ENCODE data around the gene C20orf173.
A peak's percentile ranks its signal among the peaks of the same experiment; 100 is the strongest.
"Not testable (repeated sequence)": the region's sequence is repeated elsewhere in the genome, so short reads cannot be mapped to it uniquely, and the experiment has no call there.

C20orf173 gene

DNA sequence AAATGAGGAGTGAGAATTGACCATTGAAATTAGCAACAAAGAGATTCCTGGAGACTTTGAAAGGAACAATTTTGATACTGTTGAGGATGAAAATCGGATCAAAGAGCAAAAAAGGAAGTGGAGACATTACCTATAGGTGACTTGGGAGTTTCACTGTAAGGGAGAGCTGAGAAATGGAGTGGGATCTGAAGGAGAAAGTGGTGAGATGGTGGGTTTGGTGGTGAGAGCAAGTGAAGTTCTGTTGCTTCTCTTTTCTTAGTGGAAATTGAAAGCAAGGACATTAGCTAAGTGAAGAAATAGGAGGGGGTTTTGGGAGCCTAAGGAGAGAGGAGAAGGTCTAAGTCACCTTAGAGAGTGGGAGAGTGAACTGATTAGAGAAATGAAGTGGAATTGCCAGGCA is 16.7 kb upstream of the C20orf173 start:
- DNase-seq (ENCODE audit: low spot score), result no peak

DNA sequence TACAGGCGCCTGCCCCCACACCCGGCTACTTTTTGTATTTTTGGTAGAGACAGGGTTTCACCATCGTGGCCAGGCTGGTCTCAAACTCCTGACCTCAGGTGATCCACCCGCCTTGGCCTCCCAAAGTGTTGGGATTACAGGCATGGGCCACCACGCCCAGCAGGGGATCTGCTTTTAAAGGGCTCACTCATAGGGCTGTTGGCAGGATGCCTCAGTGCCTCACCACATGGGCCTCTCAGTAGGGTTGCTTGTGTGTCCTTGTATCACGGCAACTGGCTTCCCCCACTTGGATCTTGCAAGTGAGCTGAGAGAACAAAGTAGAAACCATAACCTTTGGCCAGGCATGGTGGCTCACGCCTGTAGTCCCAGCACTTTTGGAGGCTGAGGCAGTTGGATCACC is 15.5 kb upstream of the C20orf173 start:
- not testable (repeated sequence) for DNase-seq (ENCODE audit: low spot score)

DNA sequence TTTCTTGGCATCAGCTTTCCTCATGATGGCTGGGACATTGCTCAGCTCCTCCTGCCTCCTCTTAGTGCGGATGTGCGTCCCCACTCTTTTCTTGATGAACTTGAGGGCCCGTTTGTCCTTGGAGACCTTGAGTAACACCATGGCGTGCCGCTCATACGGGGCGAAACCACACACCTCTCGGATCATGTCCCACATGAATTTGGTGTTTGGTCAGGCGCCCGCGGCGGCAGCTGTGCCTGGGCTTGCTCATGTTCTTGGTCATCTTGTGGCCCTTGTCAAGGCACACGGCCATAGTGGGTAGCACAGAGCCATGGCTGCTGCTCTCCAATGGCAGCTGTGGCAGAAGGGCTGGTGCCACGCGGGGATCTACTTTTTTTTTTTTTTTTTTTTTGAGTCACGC is 15.0 kb upstream of the C20orf173 start:
- no peak for DNase-seq (ENCODE audit: low spot score)

DNA sequence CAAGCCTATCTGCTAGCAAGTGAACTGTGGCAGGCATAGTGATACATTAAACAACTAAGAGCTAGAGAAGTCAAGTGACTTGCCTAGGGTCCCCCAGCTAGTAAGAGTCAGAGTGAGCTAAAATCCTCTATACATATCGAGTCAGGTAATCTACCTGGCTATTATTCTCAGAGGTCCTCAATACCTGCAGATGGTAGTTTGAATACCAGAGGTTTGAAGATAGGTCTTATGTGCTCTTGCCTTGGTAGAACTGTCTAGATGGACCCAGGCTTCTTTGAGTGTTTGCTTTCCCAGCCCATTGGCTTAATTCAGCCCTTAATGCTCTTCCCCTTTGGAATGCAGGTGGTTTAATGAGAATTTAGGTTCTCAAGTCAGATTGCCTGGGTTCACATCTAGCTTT is 13.5 kb upstream of the C20orf173 start:
- no peak for DNase-seq (ENCODE audit: low spot score)

DNA sequence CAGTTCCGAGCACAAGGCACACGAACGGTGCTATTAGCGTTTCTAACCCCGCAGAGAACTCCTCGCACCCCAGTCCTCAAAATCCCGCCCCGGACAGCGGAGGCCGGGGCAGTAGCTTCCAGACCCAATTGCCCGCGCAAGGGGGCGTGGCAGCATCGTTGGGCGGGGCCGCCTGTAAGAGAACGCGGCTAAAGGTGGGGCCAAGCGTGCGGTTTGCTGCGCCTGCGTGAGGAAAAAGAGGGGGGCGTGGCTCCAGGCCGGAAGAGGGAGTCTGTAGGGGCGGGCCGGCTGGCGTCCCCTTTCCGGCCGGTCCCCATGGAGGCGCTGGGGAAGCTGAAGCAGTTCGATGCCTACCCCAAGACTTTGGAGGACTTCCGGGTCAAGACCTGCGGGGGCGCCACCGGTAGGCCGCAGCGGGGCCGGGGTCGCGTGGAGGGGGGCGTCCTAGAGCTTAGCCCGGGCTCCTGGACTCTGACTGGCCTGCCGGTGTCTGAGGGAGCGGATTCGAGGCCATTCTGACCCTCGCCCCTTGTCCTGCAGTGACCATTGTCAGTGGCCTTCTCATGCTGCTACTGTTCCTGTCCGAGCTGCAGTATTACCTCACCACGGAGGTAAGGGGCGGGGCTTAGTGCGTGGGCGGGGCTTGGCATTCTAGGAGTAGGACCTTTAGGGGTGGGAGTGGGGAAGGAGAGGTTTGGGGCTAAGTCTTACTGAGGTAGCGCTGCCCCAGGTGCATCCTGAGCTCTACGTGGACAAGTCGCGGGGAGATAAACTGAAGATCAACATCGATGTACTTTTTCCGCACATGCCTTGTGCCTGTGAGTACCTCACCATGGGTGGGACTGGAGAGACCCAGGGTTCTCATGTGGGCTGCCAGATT is 12.6 kb upstream of the C20orf173 start, which contains the start of gene ERGIC3:
ERGIC3 (plus strand) TSS at position 296 of the 880 bp plus-strand sequence; CDS start at position 316, 20 bp downstream.
- peak; percentile 97 for DNase-seq (ENCODE audit: low spot score)

DNA sequence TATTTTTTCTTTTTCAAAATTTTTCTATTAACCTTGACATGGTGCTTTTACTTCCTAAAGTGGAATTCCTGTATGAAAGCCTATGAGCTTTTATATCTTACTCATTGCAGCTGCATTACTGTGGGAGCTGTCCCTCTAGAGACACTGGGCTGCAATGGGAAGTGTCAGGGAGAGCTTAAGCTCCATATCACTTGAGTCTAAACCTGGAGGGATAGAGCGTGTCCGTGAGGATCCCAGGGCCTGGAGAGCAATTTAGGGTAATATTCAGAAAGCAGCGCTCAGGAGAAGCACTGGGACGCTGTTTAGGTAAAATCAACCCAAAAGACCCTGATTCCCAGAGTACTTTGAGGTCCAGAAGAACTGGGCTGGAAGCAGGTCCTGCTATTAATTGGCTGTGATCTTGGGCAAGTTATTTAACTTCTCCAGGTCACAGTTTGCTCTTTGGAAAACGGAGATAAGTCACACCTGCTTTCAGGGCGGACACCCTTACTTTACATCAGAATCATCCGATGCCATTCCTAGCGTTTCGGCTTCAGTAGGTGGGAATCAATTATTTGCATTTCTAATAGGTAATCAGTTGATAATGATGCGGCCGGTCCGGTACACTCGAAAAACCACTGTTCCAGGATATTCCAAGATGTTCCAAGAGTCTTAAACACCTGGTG is 11.8 kb upstream of the C20orf173 start:
- DNase-seq (ENCODE audit: low spot score), result no peak

DNA sequence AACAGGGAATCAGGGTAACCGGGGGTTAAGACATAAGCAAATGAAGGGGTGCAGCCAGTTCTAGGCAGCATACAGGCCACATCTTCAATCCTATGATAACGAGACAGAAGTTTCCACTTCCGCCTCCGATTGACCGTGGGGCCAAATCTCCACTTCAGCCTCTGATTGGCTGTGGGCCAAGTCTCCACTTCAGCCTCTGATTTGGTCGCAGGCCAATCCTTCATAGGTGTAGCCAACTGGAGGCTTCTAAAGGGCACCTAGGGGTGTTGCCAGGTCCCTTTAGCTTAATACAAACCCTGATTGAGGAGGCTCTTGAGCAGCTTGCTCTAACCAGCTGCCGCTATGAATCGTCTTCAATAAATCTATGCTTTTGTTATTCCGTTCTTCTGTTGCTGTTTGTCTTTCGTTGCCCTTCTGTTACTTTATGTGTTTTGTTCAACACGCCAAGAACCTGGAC is 10.3 kb upstream of the C20orf173 start:
- DNase-seq (ENCODE audit: low spot score), result no peak

DNA sequence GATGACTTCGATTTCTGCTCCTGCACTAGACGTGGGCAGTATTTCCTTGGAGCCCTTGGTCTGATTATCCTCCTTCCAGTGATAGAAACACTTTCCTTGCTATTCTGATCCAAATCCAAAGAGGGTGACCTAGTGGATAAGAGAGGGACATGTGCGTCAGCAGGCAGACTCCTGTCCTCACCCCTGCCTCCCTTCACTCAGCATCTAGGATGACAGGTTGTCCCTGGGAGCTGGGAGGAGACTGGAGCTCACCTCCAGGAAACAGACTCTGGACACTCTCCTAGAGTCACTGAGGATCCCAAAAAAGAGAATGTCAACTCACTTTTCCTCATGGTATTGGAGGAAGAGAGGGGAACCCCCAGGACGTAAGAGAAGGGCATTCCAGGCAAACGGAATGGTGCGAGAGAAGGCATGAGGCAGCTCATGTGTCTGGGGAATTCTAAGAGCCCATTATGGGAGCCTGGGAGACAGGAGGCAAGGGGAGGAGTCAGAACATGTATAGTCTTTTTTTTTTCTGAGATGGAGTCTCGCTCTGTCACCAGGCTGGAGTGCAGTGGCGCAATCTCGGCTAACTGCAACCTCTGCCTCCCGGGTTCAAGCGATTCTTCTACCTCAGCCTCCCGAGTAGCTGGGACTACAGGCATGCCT is 2.2 kb downstream of the C20orf173 start:
- no peak for DNase-seq (ENCODE audit: low spot score)

DNA sequence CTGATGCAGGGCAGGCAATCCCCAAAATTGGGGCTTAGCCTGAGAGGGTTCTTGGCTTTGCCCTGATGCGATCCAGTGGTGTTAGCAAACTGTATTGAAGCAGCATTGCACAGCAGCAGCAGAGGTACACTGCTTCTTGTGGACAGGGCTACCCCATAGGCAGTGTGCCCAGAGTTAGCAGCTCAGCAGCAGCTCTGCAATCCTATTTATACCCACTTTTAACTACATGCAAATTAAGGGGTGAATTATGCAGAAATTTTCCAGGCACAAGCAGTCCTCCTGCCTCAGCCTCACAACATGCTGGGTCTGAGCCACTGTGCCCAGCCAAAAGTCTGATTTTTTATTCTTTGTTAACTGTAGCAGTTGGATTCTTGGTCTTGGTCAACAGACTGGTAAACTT is 3.8 kb downstream of the C20orf173 start:
- DNase-seq (ENCODE audit: low spot score), result no peak

DNA sequence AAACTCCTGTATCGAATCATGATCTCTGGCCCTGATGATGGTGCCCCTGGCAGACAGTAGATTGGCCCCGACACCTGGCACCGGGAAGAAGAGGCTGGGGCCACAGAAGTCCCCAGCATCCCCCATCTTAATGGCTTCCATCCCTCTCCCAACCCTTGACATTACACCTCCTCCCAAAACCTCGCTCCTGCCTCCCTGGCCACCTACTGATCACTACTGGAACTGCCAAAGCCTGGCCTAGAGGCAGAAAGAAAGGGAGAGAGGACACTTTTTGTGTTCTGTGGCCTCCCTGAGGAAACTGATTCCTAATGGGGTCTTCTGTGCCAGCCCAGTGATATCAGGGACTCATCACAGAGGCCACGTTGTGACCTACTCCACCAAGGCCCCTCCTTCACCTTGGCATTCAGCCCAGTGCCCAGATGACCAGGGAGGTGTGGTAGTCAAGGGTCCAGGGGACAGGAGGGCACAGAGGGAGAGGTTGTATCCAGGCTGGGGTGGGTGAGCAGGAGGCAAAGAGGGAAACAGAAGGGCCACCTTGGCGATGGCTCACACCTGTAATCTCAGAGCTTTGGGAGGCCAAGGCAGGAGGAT is 6.1 kb downstream of the C20orf173 start:
- no peak for DNase-seq (ENCODE audit: low spot score)

DNA sequence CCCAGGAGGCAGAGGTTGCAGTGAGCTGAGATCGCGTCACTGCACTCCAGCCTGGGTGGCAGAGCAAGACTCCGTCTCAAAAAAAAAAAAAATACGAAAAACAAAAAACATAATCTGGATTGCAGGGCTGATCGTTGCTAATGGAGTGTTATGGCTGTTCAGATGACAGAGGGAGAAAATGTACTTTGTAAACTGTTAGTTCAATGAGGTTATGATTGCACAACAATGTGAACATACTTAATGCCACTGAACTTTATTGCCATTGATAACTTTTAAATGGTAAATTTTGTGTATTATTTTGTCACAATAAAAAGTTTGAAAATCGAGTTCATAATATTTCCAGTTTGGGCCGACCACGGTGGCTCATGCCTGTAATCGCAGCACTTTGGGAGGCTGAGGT is 10.5 kb downstream of the C20orf173 start:
- no peak for DNase-seq (ENCODE audit: low spot score)

DNA sequence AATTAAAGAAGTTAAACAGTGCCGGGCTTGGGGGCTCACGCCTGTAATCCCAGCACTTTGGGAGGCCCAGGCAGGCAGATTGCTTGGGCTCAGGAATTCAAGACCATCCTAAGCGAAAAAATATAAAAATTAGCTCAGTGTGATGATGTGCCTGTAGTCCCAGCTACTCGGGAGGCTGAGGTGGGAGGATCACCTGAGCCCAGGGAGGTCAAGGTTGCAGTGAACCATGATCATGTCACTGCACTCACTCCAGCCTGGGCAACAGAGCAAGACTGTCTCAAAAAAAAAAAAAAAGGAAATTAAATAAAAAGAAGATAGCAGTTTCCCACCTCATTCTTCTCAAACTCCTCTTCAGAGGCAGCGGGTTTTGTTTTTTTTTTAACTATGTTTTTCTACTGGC is 11.7 kb downstream of the C20orf173 start:
- not testable (repeated sequence) for DNase-seq (ENCODE audit: low spot score)

DNA sequence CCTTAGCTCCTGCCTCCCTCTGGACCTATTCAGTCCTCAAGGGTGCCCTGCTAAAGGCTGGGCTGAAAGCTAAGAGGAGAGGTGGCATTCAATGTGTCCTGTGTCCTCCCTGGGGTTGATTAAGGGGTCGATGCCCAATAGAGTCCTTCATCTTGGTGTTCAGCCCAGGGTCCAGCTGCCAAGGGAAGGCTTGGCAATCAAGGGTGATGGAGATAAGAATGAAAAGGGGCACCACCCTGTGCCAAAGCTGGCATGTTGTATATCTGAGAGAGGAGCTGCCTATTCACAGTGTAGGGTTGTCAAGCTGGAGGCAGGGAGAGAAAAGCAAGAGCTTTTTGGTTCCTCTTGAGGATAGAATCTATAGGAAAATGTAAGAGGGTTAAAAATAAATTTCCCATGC is 12.3 kb downstream of the C20orf173 start:
- DNase-seq (ENCODE audit: low spot score), result no peak

DNA sequence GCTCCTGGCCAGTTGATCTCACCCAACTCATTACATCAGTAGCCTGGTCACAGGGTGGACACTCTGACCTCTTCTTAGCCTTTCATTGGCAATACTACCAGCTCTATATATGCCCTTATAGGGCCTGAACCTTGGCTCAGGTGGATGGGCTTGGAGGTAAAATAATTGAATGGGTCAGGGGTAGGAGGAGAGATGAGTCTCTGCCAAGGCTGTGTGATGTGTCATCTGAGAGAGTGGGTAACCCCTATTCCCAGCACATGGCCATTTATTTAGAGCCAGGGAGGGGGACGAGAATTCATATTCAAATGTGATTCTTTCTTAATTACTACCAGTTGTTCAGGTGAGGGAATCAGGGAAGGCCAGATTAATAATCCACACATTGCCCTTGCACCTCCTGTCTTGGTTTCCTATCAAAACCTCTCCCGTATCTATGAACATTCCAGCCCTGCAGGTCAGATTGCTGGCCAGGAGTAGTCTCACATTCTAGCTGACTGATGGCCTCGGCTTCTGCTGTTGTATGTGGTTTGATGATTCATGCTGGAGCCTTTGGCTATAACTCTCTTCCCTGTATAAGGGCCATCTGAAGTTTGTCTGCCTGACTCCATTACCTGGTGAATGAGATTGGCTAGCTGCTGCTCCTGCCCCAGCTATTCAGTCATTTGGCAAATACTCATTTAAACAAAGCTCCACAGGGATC is 13.4 kb downstream of the C20orf173 start:
- DNase-seq (ENCODE audit: low spot score), result no peak

DNA sequence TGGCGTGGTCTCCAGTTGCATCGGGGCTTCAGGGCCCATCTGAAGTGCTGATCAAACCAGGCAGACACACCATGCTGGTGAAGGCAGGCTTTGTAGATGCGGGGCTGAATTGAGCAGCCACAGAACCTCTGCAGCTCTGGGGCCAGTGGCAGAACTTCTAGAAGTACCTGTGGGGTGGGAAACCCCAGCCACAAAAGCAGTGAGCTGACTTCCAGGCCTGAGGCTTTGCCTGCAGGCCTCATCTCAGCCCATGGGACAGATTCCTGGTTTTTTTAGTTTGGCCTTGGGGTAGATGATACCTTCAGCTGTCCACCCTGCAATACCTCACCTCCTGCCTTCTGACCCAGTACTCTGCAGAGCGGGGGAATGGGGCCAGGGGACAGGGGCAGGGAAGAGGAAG is 14.1 kb downstream of the C20orf173 start:
- no peak for DNase-seq (ENCODE audit: low spot score)

DNA sequence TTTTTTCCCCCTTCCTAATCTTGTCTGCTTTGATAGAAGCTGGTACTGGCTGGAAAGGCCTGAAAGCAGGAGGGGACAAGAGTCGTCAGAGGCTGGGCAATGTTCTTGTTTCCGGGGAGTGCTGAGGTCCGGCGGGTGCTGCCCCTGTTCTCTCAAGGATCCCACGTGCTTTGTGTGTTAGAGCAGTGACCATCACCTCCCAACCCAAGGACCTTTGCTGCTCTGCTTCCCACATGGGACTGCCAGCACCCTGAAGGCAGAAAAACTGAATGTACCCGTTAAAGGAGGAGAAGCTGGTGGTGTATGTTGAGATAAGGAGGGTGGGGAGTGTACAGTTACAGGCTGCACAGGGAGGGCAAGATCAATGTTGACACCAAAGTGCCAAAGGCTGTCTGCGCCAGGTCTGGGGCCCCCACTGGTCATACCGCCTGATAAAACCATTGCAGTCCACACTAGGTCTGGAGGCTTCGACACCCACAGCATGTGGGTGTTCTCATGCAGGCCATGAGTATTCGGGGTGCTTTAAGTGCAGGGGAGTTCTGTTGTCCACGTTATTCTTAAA is 15.0 kb downstream of the C20orf173 start:
- no peak for DNase-seq (ENCODE audit: low spot score)

DNA sequence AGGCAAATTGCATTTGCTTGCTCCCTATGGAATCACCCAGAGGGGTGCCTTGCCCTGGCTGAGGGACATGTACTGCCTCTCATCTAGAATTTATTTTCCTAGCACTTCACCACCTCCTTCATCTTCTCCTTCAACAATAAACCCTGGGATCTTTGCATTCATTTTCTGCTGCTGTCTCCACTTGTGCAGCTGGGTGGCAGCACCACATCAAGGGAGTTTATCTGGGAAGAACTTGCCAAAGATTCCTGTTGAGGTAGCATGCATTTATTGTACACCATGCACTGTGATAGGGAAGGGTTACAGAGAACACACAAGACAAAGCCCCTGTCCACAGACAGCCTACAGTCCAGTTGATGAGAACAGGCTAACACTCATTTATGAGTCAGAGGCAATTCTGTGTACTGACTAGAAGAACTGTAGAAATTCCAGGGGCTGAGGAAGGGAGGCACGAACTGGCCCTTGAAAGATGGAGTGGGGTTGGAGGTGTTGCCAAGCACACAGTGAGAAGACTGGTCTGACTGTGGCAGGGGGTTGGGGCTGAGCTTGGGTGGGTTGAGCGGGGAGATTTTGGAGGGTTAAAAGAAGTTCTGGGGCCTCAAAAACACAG is 17.5 kb downstream of the C20orf173 start:
- peak; percentile 65 for DNase-seq (ENCODE audit: low spot score)

DNA sequence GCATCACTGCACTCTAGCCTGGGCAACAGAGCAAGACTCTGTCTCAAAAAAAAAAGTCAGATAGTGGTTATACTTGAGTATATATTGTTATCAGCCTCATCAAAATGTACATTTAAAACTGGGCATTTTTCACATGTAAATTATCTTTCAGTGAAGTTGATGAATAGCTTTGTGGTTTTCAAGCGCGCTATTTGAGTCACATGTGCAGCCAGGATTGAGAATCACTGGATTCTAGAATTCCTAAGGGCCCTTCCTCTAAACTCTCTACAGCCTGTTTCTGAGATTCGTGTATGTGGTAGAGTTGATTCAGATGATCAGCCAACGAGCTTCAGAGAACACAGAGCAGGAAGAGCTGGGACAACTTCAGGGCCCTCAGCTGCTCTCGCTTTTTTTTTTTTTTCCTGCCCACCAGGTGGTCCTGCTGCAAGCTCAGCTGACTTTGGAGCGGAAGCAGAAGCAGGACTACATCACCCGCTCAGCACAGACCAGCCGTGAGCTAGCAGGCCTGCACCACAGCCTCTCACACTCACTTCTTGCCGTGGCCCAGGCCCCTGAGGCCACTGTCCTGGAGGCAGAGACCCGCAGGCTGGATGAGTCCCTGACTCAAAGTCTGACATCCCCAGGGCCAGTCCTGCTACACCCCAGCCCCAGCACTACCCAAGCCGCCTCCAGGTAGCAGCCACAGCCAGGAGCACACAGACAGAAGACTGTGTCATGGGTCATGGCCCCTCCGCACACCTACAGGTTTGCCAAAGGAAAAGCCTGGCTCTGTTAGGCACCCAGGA is 18.3 kb downstream of the C20orf173 start:
- no peak for DNase-seq (ENCODE audit: low spot score)

DNA sequence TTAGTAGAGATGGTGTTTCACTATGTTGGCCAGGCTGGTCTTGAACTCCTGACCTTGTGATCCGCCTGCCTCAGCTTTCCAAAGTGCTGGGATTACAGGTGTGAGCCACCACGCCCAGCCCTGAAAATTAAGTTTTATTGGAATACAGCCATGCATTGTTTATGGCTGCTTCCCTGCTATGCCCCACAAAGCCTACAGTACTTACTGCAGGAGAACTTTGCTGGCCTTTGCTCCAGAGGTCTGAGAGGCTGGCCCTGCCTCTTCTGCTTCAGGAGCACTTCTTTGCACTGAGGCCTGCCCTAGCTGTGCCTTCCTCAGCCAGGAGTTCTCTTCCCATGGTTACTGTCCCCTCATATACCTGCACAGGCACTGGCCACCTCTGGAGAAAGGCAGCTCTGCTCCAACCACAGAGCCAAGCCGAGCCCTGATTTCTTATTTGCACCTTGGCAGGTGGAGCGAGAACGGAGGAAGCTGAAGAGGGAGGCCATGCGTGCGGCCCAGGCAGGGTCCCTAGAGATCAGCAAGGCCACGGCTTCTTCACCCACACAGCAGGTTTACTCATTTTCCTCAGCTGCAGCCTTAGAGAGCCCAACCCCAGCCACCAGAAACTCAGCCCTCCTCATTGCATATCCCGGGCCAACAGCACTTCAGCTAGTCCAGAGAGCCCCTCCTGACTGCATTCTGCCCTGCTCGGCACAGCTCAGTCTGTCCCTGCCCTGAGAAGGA is 20.8 kb downstream of the C20orf173 start:
- no peak for DNase-seq (ENCODE audit: low spot score)
